Forelimb muscle (tissue), 1 donor: ENCODE data around the gene KCNK2. TPM values are rescaled to one million over a fixed set of nuclear protein-coding genes. Genes with fewer than 3 reads are reported as not detected.

Experiments used
- DNase-seq: peaks from one replicate; pipeline ENCODE4 v3.0.0-alpha.2; 2013; ENCODE audit warnings: low read depth
- polyA plus RNA-seq: library from polyadenylated mRNA; unstranded; fragments of 120-200 nt; gene quantifications from one replicate; pipeline ENCODE4 v1.2.1, GENCODE V29; 2013; ENCODE audit not compliant: insufficient read length

KCNK2 gene
- polyA plus RNA-seq, 1 donor: 2.5 TPM

GRCh38 chr1:215095524-215095923 lies 13.0 kb downstream of the KCNK2 start:
- no peak for DNase-seq

GRCh38 chr1:215101511-215101910 lies 19.0 kb downstream of the KCNK2 start:
- no peak for DNase-seq

GRCh38 chr1:215104283-215104682 lies 21.7 kb downstream of the KCNK2 start:
- DNase-seq: no peak

GRCh38 chr1:215106067-215106466 lies 23.5 kb downstream of the KCNK2 start:
- DNase-seq: no peak

GRCh38 chr1:215109171-215109570 lies 26.6 kb downstream of the KCNK2 start:
- no peak for DNase-seq

GRCh38 chr1:215111916-215112315 lies 29.4 kb downstream of the KCNK2 start:
- DNase-seq: no peak

- no peak for DNase-seq
Measured at GRCh38 chr1:215113776-215114153, 31.2 kb downstream of the KCNK2 start.

- DNase-seq: no peak
Measured at GRCh38 chr1:215114154-215114933, 31.8 kb downstream of the KCNK2 start.

GRCh38 chr1:215115760-215116159 lies 33.2 kb downstream of the KCNK2 start:
- DNase-seq: no peak

- no peak for DNase-seq
Measured at GRCh38 chr1:215118081-215118480, 35.5 kb downstream of the KCNK2 start.

- DNase-seq: no peak
Measured at GRCh38 chr1:215119056-215119455, 36.5 kb downstream of the KCNK2 start.

- no peak for DNase-seq
Measured at GRCh38 chr1:215119719-215120365, 37.3 kb downstream of the KCNK2 start.

- DNase-seq: no peak
Measured at GRCh38 chr1:215128504-215128903, 46.0 kb downstream of the KCNK2 start.

- DNase-seq: no peak
Measured at GRCh38 chr1:215131291-215131690, 48.8 kb downstream of the KCNK2 start.

GRCh38 chr1:215132156-215132555 lies 49.6 kb downstream of the KCNK2 start:
- no peak for DNase-seq

- DNase-seq: no peak
Measured at GRCh38 chr1:215133532-215133931, 51.0 kb downstream of the KCNK2 start.

- DNase-seq: no peak
Measured at GRCh38 chr1:215137985-215138384, 55.4 kb downstream of the KCNK2 start.

- DNase-seq: no peak
Measured at GRCh38 chr1:215140135-215140534, 57.6 kb downstream of the KCNK2 start.

- no peak for DNase-seq
Measured at GRCh38 chr1:215141460-215141859, 58.9 kb downstream of the KCNK2 start.

GRCh38 chr1:215143497-215143896 lies 61.0 kb downstream of the KCNK2 start:
- DNase-seq: no peak

- DNase-seq: no peak
Measured at GRCh38 chr1:215146240-215146975, 63.9 kb downstream of the KCNK2 start.

GRCh38 chr1:215147024-215147423 lies 64.5 kb downstream of the KCNK2 start:
- DNase-seq: no peak
